GM13976 (cell line): Measurements from ENCODE around the gene TAC4.

Experiments
- DNase-seq: peaks from one replicate; pipeline ENCODE4 v3.0.0; 2012; ENCODE audit warnings: low spot score
- CTCF ChIP-seq: IDR thresholded peaks from 2 replicates; pipeline ENCODE4 v1.5.1; 2012; ENCODE audit warnings: borderline replicate concordance, mild to moderate bottlenecking; ENCODE audit not compliant: insufficient read depth; ENCODE audit errors: extremely low read depth, missing control alignments, control extremely low read depth
- in situ Hi-C: fragments of 300-500 bp; cut with MboI; formaldehyde crosslinking; loops from one replicate; pipeline ENCODE4 v1.12.0; 2022; ENCODE audit warnings: low sequenced_read_pairs, mixed read lengths, inconsistent platforms; ENCODE audit not compliant: unreplicated experiment

Gene TAC4

DNA sequence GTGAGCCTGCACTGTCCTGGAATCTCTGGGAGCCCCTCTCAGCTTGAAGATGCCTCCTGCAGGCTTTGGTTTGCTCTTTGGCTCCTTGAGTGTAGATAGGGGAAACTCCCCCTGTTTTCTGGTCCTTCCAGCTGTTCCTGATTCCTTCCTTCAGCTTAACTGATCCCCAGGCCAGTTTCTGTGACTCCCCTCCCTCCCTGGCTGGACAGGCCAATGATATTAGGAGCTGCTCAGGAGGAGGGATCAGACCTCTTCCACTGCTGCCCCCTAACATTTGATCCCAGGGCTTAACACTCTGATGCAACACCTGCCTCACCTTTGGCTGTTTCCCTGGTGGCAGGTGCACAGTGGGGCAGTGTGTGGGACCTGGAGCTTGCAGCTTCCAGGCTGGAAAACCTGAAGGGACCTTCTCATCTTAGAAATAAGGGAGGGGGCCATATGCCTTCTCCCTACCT lies at the start of gene TAC4:
TAC4 (minus strand) TSS at position 51 of the 455 bp plus-strand sequence. CDS start 52 bp downstream, outside the sequence.
- TF ChIP-seq CTCF = no peak
- DNase-seq = no peak
- in situ Hi-C loops = loop anchor here (10.0 kb wide), 1 partner anchor 273 kb away; the partner anchor contains the start of gene NXPH3

DNA sequence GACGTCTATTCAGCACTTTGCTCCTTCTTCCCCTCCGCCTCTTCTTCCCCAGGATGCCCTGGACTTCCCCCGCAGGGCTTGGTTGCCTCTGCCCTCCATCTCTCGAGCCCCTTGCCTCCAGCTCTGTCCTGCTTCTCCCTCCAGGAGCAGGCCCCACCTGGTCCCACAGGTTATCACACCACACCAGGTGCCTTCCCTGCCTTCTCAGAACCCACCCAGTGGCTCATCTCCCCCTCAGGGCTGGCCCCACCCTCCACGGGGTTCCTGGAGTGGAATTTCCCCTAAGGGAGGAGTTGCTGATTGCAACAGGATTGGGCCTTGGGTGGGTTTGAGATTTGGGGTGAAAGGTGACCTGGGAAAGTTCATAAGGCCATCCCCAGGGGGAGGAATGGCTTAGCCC lies 49.0 kb upstream of the TAC4 start:
- no peak for DNase-seq
- in situ Hi-C loops = no loop called here
- TF ChIP-seq CTCF = no peak

- no peak for DNase-seq
- no peak for TF ChIP-seq CTCF
- in situ Hi-C loops = no loop called here
Observed at GRCh38 chr17:49896222-49896621, 48.4 kb upstream of the TAC4 start.

GRCh38 chr17:49895812-49896211 lies 47.9 kb upstream of the TAC4 start:
- TF ChIP-seq CTCF = no peak
- DNase-seq = no peak
- in situ Hi-C loops = no loop called here

GRCh38 chr17:49894761-49895160 lies 46.9 kb upstream of the TAC4 start:
- no peak for DNase-seq
- no peak for TF ChIP-seq CTCF
- in situ Hi-C loops = no loop called here

DNA sequence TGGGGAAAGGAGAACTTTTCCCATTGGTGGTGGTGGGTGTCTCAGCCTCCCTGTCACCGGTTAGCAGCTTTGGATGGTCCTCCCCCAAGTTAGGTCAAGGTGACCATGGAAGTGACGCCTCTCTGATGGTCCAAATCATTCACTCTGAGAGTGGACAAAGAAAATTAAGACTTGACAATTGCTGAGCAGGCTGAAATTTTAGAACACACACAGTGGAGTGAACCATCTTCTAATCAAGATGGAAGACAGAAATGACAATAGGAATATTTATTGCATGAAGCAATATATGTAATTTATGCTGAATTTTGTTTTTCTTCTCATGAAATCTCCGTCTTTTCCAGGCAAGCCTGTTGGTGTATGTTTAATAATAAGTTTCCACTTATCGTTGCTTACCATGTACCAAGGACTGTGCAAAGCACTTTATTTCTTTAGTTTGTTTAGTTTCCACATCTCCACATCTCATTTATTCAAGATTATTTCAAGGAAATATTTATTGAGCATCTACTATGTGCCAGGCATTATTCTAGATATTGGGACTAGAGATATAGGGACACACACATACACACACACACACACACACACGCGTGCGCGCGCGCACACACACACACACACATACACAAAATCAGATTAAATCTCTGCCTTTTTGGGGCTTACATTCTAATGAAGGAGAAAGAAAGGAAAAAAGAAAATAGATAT lies 44.0 kb upstream of the TAC4 start:
- no peak for DNase-seq
- in situ Hi-C loops = no loop called here
- no peak for TF ChIP-seq CTCF

DNA sequence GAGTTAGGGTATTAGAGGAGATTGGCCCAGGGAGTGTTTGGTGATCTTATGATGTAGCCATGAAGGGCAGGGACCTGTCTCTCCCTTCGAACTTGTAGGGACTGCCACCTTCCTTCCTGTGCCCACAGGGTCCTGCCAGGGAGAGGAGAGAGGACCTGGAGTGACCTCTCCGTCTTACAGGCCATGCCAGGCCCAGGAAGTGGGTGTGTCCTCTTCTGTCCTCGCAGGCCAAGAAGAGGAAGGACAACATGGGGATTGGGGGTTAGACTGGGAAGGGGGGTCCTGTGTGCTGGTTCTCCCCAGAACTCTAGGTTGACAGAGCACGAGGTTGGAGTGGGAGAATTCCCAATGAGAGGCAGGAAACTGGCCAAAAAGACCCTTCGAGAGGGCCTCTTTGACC lies 43.4 kb upstream of the TAC4 start:
- DNase-seq = no peak
- in situ Hi-C loops = no loop called here
- no peak for TF ChIP-seq CTCF
